Measurements from ENCODE around the gene RYR3.

RYR3 gene

GRCh38 chr15:33322091-33322490 lies 11.3 kb downstream of the RYR3 start:
- DNase-seq: no peak

DNA sequence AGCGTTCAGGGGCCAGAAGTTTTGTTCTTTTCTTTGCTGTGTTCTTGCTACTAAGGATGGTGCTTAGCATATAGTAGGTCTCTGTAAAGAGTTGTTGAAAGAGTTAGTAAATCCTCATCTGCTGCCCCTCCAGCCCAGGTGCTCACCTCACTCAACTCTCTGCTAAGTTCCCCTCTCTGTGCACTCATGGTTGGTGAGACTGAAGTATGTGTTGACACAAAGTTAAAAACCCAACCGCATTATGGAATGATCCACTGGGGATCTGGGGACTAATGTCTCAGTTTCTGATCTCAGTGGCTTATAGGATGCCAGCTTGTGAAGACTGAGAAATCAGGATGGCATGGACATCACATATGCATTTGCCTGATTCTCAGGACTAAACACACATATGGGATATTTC lies 13.8 kb downstream of the RYR3 start:
- DNase-seq: no peak

GRCh38 chr15:33326908-33327307 lies 16.1 kb downstream of the RYR3 start:
- no peak for DNase-seq

DNA sequence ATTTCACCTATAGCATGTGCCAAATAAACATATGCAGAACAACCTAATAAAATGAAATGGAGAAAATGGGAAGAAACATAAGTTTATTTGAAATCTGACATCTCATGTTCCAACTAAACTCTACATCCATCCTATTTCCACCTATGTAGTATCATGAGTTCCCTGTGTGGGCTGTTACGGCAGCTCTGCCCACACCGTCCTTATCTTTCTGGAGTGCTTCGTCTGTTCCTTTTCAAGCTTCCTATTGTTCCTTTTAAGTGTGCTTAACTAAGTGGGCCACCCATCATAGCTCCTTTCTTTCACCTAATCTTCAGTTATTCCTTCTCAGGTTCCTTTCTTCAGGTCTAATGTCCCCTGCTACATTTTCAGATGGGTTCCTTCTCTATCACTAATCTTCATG lies 17.3 kb downstream of the RYR3 start:
- no peak for DNase-seq

GRCh38 chr15:33329457-33329856 lies 18.7 kb downstream of the RYR3 start:
- DNase-seq: no peak

DNA sequence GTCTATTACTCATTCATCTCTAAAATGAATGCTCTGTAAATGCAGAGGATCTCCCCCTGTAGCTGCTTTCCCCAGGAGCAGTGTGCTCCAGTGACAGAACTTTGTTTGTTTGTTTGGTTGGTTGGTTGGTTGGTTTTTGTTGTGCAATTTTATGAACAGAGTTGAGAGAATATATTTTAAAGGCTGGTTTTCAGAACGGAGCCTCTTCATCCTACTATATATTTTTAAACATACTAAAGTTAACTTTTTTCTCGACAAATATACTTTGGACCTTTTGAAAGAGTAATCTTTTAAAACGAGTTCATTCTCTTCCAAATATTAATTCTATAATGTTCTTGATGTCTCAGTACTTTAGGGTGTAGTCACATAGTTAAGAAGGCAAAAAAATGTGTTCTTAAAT lies 20.2 kb downstream of the RYR3 start:
- DNase-seq: no peak

DNA sequence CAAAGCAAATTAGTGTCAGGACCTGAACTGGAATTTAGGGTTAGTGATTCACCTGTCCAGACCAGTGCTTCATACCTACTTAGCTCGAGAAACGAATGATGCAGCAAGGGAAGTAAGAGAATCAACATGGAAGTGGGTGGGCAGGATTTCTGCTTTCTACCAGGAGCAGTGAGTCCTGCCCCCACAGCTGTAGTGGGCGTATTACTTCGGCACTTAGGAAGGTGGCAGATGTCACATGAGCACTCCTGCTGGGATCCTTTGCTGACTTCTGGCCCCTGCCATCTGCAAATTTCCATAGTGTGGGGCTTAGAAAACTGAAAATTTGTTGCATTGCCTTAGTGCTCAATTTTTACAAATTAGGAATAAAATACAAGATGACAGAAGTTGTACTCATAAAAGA lies 31.2 kb downstream of the RYR3 start:
- peak; percentile 74 for DNase-seq

GRCh38 chr15:33343275-33343674 lies 32.5 kb downstream of the RYR3 start:
- DNase-seq: no peak

GRCh38 chr15:33344111-33344510 lies 33.3 kb downstream of the RYR3 start:
- no peak for DNase-seq

- DNase-seq: no peak
These were observed 33.8 kb downstream of the RYR3 start for GRCh38 chr15:33344530-33344929.

DNA sequence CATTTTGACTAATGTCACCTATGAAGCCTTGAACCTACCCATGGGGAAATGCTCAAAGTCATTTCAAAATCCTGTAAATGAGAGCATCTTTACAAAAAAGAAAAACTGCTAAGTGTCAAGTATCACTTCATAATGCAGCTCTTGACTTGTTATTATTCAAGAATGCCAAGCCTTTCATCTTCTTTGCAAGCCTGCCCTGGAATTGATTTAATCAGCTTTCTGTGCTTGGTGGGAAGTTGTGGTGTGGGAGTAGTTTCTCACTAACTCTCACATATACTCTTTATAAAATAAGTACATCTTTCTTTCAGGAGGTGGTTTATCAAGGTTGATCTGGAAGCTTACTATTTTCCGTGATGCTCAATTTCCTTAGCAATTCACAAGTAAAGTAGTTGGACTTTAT lies 43.6 kb downstream of the RYR3 start:
- DNase-seq: no peak

DNA sequence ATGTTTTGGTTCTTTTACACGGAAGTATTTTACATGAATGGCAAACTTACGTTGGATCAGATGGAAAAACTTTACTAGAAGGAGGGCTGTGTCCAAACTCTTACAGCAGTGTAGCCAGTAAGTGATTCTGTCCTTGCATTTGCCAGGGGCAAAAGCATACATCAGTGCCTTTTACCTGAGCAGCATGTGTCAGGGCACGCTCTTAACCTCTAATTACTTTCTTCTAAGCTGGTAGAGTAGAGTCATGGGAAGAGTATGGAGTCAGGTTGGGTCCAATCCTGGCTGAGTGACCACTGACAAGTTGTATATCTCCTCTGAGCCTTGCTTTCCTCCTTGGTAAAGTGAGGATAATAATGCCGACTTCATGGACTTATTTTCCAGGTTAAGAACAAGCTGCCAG lies 47.1 kb downstream of the RYR3 start:
- DNase-seq: no peak

DNA sequence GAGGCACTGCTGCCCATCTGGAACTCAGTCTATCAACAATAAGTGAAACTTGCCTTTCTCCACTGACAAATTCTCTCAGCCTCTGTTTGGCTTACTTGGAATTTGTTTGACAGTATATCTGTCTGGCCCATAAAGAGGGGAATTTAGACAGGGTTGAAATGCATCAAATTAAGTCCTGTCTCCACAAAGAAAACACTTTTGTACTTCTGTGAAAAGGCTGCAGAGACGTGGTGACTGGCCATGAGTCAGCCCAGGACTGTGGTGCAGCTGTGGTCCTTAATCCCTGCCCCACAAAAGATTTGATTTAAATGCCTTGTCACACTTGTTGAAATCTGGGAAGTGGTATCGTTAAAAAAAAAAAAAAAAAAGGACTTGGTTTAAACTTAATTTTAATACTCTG lies 47.5 kb downstream of the RYR3 start:
- DNase-seq: no peak

DNA sequence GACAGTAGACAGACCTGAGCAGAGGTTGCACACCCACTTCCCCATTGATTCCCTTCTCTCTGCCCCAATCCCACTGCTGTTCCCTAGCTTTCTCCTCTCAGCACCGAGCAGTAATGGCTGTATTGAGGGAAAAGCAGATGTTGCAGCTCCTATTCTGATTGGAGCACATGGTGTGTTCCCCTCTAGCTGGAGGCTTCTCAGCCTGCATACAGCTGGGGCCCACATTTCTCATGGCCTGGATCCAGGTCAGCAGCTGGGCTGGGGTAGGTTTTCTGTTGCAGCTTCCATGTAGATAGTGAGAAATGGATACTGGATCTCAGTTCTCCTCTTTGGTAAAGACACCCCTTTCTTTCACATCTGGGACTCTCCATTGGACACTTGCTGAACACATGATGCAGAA lies 50.1 kb downstream of the RYR3 start:
- peak; percentile 36 for DNase-seq

DNA sequence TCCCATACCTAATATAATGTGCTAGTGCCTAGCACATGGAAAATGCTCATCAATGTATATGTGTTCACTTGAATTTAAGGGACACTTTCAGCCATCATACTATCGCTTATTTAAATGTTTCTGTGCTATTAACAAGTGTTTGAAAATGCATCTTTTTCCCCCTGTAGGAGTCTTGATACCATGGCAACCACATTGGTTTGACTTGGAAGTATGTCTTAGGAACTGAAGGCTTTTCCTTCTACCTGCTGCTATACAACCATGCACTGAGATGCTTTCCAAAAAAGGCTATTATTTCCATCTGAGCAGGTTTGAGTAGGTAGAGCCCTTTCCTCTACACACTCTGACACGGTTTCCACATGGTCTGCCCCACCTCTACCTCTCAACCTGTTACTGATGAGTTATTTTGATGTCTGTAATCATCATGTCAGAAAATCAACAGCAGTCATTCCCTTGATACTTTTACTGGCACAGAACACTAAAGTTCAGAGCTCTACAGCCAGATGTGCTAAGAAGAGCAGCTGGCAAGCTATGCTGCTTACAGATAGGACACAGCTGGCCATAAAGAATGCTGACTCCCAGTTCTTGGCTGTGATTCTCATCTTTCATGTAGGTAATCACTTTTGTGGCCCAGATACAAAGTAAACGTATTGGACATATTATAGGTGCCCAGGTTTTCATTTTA lies 59.3 kb downstream of the RYR3 start:
- DNase-seq: no peak

GRCh38 chr15:33370623-33371020 lies 59.9 kb downstream of the RYR3 start:
- no peak for DNase-seq

DNA sequence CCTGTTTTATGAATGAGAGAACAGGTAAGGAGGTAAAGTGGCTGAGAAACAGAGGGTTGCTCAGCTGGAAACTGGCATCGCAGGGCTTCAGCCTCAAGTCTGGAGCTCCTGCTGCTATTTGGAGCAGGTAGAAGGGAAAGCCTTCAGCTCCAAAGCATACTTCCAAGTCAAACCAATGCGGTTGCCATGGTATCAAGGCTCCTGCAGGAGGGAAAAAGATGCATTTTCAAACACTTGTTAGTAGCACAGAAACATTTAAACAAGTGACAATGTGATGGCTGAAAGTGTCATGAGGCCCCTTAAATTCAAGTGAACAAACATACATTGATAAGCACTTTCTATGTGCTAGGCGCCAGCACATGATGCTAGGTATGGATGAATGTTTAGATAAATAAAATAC lies 60.4 kb downstream of the RYR3 start:
- DNase-seq: no peak

- DNase-seq: no peak
These were observed 63.6 kb downstream of the RYR3 start for GRCh38 chr15:33374226-33374914.

GRCh38 chr15:33375236-33375635 lies 64.5 kb downstream of the RYR3 start:
- no peak for DNase-seq

- no peak for DNase-seq
These were observed 66.4 kb downstream of the RYR3 start for GRCh38 chr15:33377204-33377603.

DNA sequence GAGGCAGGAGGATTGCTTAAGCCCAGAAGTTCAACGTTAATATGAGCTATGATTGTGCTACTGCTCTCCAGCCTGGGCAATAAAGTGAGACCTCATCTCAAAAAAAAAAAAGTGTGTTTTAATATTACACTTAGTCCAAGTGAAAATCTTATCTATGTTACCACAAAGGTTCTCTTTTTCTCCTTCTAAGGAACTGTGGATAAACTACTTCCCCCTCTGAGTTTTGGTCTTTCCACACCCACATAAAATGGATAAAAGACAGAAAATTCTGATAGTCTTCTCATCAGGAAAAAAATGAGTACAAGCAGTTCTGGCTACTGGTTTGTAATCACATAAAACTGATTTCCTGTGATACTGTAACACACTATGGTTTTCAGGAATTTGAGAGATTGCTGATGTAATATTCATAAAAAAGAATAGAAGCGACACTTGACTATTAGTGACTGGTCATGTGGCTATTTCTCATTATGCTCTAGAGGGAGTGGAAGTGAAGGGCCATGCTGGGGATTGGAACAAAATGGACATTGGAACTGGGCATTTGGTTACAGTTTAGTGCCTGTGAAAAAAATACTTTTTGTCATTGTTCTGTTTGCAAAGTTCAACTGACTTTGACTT lies 68.2 kb downstream of the RYR3 start:
- no peak for DNase-seq

GRCh38 chr15:33380406-33380805 lies 69.6 kb downstream of the RYR3 start:
- DNase-seq: no peak

DNA sequence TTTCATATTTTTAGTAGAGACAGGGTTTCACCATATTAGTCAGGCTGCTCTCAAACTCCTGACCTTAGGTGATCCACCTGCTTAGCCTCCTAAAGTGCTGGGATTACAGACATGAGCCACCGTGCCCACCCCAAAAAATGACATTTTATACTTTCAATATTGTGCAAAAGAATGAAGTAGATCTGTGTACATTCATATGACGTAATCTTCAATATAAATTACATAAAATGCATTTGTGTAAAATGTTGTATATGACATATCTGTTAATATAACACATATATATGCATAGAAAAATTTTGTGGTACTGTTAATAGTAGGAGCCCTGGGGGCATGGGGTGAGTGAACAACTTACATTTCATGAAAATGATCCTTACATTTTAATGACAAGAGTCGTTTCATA lies 71.7 kb downstream of the RYR3 start:
- DNase-seq: no peak

DNA sequence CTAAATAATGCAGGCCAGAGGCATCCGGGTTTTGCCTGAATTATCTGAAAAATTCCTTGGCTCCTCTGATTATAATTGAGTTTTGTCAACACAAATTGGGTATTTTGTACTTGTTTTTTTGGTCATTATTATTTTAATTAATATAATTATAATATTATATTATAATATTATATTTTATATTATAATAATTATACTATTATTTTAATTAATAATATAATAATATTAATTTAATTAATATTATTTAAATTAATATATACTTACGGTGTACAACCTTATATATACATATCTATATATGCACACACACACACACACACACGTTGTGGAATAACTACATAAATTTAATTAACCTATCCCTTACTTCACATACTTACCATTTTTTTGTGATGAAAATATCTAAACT lies 73.5 kb downstream of the RYR3 start:
- DNase-seq: no peak

DNA sequence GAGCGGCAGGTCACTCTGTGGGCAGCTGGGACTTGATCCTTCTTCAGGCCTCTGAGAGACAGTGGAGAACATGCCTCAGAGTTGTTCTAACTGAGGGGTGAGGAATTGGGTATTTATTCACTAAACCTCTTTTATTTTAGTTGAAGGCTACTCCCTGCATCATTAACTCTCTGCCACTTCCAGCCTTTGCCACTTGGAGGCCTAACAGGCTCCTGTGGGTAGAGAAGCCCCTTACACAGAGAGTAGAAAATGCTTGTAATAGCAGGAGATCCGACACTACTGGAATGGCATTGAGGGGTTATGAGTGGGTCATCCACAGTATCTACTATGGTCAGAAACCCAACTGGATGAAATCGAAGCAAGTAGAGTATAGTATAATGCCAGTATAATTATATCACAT lies 81.7 kb downstream of the RYR3 start:
- DNase-seq: no peak
